ENCODE results near the gene NOS3.

Gene NOS3

DNA sequence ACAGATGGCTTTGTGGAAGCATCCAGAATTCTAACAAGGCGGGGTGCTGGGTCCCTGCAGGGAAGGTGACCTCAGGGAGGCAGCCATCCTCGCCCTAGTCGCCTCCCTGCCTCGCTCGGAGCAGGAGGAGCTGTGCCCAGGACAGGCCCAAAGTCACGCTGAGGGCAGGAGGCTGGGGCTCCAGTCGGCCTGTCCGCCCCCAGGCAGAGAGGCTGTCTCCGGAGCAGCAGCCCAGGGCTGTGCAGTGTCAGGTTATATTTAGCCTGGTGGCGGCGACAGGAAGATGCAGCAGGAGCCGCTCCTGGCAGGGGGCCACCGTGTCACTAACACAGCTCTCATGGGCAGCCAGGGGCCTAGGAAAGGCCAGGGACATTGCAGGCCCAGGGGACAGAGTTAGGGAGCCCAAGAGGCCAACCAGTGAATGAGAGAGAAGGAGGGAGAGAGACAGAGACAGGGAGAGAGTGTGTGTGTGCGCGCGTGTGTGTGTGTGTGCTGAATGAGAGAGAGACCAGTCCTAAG lies 26.2 kb upstream of the NOS3 start:
- no peak overlapping the region for H3K4me3 ChIP-seq (ENCODE audit: low read depth, low read length)
- no peak for DNase-seq (ENCODE audit: low read depth)
- TF ChIP-seq, protein P1, sequence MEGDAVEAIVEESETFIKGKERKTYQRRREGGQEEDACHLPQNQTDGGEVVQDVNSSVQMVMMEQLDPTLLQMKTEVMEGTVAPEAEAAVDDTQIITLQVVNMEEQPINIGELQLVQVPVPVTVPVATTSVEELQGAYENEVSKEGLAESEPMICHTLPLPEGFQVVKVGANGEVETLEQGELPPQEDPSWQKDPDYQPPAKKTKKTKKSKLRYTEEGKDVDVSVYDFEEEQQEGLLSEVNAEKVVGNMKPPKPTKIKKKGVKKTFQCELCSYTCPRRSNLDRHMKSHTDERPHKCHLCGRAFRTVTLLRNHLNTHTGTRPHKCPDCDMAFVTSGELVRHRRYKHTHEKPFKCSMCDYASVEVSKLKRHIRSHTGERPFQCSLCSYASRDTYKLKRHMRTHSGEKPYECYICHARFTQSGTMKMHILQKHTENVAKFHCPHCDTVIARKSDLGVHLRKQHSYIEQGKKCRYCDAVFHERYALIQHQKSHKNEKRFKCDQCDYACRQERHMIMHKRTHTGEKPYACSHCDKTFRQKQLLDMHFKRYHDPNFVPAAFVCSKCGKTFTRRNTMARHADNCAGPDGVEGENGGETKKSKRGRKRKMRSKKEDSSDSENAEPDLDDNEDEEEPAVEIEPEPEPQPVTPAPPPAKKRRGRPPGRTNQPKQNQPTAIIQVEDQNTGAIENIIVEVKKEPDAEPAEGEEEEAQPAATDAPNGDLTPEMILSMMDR (IDR thresholded peaks at IDR 0.05; ENCODE audit: low read depth, low read length, missing control alignments), result no peak
- in situ Hi-C loops (cut with HindIII; ENCODE audit: low sequenced_read_pairs), result no loop called here

DNA sequence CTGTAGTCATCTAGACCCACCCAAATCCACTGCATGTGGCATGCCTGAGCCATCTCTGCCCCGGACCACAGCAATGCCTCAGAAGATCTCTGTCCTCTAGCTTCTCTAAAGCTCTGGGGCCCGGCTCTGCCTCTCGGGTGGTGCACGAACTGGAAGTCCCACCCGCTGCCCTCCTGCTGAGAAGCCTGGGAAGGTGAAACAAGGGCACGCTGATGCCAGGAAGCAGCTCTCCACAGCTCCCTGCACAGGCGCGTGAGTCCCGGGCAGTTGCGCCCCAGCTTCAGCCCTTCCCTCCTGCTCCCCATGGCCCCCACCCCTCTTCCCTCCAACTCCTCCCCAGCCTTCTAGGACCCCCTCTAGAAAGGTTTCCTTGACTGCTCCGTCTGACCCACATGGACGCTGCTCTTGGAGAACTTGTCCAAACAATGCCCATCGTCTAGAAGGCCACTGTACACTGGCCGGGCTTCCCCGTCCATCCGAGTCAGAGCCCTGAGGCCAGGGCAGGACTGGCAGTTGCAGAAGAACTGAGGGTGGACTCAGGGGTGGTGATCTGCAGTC lies 25.5 kb upstream of the NOS3 start:
- no peak for DNase-seq (ENCODE audit: low read depth)
- in situ Hi-C loops (cut with HindIII; ENCODE audit: low sequenced_read_pairs), result no loop called here
- TF ChIP-seq, protein P1 (IDR thresholded peaks at IDR 0.05; ENCODE audit: low read depth, low read length, missing control alignments), result no peak
- no peak overlapping the region for H3K4me3 ChIP-seq (ENCODE audit: low read depth, low read length)

DNA sequence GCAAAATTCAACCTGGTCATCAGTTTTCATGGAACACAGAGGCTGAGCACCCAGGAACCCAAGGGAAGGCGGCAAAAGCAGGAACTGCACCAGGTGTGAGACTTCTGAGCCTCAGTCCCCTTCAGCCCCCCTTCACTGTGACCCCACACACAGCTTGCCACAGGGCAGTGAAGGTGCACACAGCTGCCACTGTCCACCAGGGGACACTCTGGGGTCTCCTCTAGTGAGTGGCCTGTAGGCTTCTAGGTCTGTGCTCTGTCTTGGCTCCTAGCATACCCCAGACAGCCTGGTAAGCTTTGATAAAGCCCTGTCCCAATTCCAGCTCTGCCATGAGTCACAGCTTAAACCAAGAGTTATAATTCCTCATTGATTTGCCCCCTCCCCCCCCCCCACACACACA lies 24.8 kb upstream of the NOS3 start:
- DNase-seq (ENCODE audit: low read depth), result no peak
- TF ChIP-seq, protein P1 (IDR thresholded peaks at IDR 0.05; ENCODE audit: low read depth, low read length, missing control alignments), result no peak
- H3K4me3 ChIP-seq (ENCODE audit: low read depth, low read length), result no peak overlapping the region
- in situ Hi-C loops (cut with HindIII; ENCODE audit: low sequenced_read_pairs), result no loop called here

DNA sequence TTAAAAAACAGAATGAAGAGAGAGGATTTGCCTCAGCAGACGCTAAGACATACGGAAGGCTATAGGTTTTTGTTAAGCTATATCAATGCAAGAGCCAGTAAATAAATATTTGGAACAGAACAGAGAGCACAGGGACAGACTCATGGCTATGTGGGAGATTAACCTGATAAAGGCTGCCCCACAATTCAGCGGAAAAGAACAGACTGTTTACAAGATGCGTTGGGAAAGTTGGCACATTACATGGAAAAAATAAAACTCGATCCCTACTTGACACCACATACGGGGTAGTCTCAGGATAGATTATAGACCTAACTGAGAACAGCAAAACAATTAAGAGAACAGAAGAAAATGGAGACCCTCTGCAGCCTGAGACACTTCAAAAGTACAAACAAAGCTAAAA lies 23.5 kb upstream of the NOS3 start:
- H3K4me3 ChIP-seq (ENCODE audit: low read depth, low read length), result no peak overlapping the region
- TF ChIP-seq, protein P1 (IDR thresholded peaks at IDR 0.05; ENCODE audit: low read depth, low read length, missing control alignments), result no peak
- no peak for DNase-seq (ENCODE audit: low read depth)
- in situ Hi-C loops (cut with HindIII; ENCODE audit: low sequenced_read_pairs), result no loop called here

DNA sequence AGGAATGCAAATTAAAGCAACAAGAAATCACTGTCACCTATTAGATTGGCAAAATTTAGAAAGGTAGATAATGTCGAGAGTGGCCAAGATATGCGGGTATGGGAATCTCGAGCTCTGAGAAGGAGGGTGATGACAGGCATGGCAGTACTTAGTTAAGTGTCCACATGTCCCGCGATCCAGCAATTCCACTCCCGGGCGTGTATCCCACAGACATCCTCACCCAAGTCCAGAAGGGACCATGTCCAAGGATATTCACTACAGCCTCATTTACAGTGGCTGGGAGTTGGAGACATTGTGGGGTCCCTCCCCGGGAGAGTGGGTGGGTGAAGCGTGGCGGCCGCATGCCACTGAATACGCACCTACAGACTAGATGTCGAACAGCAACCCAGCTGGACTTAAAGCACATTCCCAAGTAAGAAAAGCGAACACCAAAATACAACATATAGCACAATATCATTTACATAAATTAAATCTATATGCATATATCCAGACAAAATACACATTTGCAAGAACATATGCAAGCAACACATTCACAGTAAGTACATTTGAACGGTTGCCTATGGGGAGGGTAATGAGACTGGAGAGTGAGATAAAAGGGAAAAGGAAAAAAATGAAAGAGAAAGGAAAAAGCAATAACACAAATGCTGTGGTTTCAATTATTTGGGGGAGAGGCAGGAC lies 22.6 kb upstream of the NOS3 start:
- TF ChIP-seq, protein P1 (IDR thresholded peaks at IDR 0.05; ENCODE audit: low read depth, low read length, missing control alignments), result no peak
- in situ Hi-C loops (cut with HindIII; ENCODE audit: low sequenced_read_pairs), result no loop called here

DNA sequence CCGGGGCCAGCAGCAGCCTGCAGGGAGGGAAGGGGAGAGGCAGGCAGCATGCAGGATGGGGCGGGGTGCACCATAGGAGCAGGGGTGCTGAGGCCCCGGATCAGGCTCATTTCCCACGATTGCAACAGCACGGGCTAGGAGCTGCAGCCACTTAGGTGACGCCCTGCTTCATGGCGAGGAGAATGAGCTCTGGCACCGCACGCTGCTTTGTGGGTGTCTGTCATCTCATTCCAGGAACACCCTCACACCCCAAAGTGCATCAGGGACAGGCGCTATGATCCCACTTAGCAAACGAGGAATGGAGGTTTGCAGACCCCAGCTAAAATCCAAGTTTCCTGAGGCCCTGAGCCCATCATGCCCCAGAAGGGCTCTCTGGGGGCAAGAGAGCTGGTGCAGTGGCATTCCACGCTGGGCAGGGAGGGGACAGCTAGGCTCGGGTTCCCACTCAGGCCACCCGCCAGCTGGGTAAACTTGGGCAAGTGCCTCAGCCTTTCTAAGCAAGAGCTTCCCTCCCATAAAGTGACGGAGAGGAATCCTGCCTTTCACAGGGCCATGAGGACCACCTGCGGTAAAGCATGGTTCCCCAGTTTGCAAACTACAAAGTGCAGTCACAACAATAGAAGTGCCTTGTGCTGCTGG lies 22.0 kb upstream of the NOS3 start:
- no peak overlapping the region for H3K4me3 ChIP-seq (ENCODE audit: low read depth, low read length)
- DNase-seq (ENCODE audit: low read depth), result no peak
- TF ChIP-seq, protein P1 (IDR thresholded peaks at IDR 0.05; ENCODE audit: low read depth, low read length, missing control alignments), result no peak
- in situ Hi-C loops (cut with HindIII; ENCODE audit: low sequenced_read_pairs), result no loop called here

More for the DNA sequence above, 22.6 kb upstream of the NOS3 start:
- no peak for DNase-seq (ENCODE audit: low read depth)
- H3K4me3 ChIP-seq (ENCODE audit: low read depth, low read length), result no peak overlapping the region
